Endothelial cell of hepatic sinusoid (primary cell): ENCODE measurements around the gene CD99L2.
"Not testable (repeated sequence)": the region's sequence is repeated elsewhere in the genome, so short reads cannot be mapped to it uniquely, and the experiment has no call there.

Experiments used
- in situ Hi-C: cut with HindIII; loops from 2 replicates; pipeline ENCODE4 v1.10.0; 2017; ENCODE audit warnings: low sequenced_read_pairs

CD99L2 gene

DNA sequence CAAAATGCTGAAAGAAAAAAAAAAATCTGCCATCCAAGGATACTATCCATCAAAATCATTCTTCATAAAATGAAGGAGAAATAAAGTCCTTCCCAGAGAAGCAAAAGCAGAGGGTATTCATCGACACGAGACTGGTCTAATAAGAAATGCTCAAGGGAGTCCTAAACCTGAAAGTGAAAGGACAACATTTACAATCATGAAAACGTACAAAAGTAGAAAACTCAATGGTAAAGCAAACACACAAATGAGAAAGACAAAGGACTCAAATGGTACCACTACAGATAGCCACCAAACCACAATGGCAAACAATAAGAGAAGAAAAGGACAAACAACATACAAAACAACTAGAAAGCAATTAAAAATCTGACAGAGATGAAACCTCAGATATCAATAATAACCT lies 41.0 kb downstream of the CD99L2 start:
- in situ Hi-C loops: no loop called here

DNA sequence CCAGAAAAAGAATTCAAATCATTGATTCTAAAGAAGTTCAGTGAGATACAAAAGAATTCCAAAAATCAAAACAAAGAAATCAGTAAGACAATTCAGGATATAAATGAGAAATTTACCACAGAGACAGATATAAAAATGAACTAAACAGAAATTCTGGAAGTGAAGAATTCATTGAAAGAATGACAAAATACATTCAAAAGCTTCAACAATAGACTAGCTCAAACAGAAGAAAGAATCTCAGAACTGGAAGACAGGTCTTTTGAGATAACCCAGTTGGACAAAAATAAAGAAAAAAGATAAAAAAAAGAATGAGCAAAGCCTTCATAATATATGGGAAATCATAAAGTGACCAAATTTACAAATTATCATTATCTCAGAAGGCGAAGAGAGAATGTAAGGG lies 41.7 kb downstream of the CD99L2 start:
- in situ Hi-C loops: no loop called here

DNA sequence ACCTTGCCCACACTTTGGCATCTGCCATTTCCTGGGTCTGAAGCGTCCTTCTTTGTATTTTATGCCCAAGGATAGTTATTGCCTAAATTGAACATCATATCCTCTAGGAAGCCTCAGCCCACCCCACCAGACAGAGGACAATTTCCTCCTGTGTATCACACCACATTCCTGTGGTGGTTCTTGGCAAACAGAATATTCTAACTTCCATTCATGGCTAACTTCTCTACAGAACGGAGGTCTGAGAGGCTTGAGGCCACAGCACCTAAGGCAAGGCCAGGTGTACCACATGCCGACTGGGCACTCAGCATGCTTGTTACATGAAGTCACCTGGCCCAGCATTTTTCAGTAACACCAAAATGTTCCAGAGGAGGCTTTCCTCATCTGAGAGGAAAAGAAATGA lies 42.4 kb downstream of the CD99L2 start:
- in situ Hi-C loops: no loop called here

DNA sequence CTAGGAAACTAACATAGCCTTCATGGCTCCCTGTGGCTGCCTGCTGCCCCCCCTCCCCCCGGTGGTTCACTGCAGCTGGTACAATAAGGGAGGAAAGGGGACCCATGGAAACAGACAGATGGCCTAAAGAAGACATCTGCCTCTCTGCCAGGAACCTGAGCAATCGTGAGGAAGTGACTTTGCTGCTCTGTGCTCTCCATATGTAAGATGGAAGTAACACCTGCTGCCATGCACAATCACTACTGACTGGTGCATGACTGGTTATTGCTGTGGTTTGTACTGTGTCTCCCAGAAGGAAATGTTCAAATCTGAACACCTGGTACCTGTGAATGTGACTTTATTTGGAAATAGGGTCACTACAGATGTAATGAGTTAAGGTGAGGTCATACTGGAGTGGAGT lies 43.6 kb downstream of the CD99L2 start:
- in situ Hi-C loops: no loop called here

DNA sequence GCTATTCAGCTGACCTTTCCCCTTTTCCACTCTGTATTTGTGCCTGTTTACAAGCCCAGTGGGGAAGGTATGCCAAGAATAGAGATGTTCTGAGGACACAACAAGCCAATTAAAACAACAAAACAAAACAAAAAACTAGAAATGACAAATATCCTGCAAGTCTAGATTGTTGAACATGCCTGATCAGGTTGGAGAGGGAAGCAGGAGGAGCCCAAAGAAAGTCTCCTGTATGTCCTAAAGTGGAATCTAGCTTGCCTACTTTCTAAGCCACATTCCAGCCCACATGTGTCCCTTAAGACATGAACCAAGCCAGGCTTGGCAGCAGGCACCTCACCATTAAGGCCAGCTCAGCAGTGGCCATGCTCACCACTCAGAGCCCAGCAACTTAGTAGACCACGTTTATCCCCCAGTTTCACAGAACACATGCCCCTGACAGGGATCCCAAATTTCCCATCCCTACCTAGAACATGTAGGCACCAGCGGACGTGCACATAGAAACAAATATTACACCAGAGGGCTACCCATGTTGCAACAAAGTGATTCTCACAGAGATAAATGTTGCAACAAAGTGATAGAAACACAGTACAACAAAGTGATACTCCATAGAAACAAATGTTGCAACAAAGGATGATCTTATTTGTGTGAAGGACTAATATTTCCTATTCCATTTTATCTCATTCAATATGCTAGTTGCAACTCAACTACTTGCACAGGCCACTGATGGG lies 48.3 kb downstream of the CD99L2 start:
- in situ Hi-C loops: no loop called here

DNA sequence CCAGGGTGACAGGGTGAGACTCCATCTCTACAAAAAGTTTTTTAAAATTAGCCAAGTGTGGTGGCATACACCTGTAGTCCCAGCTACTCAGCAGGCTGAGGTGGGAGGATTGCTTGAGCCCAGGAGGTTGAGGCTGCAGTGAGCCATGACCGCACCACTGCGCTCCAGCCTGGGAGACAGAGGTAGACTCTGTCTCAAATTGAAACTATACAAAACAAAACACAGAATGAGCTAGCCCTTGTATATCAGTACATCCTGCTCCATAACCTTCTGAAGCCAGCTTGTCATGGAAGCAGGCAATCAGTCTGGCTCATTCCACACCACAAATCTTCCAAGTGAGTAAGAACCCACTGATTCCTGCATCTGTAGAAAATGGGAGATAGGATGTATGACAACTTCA lies 49.0 kb downstream of the CD99L2 start:
- in situ Hi-C loops: no loop called here

DNA sequence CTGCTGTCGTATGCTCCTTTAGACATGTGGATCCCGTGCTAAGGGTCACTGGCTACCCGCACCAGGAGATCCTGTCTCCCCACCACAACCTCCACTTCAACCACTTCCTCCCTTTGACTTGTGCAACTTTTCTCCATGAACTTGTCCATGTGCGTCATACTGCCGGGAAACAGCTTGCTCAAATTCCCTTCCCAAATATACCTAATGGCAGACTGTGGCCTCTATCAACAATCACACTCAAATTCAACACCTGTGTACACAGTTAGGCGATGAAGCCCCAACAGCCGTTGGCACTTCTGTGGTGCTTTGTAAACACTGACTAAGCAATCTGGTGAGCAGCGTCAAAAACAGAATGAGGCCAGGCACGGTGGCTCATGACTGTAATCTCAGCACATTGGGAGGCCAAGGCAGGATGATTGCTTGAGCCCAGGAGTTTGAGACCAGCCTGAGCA lies 49.5 kb downstream of the CD99L2 start:
- in situ Hi-C loops: no loop called here

DNA sequence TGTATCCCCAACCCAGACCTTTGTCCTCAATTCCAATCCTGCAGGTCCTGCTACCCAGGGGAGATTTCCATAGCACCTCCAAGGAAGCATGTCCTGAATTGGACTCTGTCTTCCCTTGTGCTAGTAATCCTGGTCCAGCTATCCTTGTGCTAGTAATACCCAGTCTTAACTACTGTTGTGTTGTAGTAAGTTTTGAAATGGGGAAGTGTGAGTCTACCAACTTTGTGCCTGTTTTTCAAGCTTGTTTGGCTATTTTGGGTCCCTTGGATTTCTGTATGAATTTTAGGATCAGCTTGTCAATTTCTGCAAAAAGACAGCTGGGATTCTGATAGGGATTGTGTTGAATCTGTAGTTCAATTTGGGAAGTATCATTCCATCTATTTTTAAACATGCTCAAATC lies 51.4 kb downstream of the CD99L2 start:
- in situ Hi-C loops: no loop called here

DNA sequence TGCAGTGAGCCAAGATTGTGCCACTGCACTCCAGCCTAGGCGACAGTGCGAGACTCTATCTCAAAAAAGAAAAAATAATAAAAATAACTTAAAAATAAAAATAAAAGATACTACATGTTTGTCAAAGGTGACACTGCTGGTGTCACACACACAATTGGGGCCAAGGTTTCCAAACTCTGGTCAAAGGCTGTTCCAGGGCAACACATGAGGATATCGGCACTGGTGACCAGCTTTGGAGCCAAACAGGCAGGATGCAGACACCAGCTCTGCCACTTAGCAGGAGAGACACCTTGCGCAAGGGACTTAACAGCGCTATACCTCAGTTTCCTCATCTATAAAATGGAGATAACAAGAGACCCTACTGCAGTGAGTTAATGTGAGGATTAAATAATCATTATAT lies 52.3 kb downstream of the CD99L2 start:
- in situ Hi-C loops: no loop called here

DNA sequence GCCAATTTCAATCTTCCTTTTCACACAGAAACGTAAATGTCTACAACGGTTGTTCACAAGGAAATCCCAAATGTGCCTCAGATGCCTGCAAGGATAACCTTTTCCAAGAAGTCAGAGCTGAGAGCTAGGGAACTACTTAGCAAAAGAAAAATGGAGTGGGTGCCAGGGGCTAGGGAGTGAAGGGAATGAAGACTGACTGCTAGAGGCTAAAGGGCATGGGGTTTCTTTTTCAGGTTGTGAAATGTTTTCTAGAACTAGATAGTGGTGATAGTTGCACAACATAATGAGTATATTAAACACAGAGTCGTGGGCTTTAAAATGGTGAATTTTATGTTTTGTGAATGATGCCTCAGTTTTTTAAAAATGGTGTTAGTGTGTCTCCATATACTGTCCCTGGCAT lies 53.4 kb downstream of the CD99L2 start:
- in situ Hi-C loops: no loop called here

DNA sequence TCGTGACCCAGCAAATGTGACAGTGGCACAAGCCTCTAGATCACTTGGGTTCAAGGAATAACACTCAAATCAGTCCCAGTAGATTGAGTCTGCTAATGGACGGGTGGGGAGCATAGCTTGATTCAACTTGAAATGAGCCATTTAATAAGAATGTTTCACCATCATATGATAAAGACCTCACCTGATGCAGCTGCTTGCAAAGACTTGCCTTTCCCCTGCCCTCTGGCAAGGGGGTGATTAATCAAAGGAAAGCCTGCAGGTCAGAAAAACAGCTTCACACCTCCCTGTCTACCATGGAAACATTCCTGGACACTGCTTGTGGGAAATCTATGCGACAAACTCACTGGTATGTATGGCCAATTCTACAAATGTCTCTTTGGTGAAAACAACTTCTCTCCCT lies 54.5 kb downstream of the CD99L2 start:
- in situ Hi-C loops: no loop called here

DNA sequence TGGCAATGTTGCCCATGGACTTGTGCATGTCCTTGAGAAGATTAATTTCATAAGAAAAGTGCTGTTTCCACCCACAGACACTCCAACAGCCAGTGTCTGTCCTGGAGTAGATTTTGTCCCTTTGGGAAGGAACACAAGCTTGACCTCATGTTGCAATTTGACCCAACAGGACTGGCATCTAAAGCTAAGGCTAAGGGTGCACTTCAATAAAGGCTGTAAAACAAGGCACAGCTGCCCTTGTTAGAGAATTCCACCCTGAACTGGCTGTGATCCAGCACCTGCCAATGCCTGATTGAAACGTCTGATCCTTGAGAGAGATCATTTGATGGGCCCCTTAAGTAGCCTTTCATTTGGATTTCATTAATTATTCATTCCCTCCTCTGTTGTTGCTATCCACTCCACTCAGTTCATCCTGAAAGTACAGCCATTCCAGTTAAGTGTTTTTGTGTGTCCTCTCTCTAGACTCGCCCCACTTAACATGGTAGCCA lies 56.2 kb downstream of the CD99L2 start:
- in situ Hi-C loops: no loop called here

DNA sequence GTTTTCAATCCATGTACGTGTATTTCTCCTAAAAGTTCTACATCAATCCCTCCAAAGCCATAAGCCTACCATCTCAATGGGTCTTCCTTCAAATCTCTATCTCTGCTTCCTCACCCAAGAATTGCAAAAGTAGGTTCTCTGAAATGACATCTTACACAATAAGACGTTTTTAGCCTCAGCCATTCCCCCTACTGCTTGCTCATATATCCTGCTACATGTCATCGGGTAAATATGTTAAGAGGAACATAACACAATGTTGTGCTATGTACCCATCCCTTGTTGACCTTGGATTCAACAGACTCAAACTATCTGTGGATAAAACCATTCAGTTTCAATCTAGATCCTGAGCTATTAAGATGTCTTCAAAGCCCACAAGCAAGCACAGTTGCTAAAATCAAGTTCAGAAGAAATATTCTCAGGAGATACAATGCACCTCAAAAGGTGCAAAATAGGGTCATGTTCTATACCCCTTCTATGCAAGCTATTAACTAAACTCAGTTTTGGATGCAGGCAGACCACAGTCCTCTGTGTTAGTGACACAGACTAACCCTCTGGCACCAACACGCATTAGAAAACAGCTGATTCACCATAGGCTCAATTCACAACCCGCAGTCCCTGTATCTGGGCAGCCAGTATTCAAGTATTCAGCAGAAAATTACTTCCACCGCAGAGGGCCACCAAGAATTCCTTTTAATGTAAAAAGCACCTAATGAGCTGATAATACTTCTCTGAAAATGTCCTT lies 56.8 kb downstream of the CD99L2 start:
- in situ Hi-C loops: no loop called here

DNA sequence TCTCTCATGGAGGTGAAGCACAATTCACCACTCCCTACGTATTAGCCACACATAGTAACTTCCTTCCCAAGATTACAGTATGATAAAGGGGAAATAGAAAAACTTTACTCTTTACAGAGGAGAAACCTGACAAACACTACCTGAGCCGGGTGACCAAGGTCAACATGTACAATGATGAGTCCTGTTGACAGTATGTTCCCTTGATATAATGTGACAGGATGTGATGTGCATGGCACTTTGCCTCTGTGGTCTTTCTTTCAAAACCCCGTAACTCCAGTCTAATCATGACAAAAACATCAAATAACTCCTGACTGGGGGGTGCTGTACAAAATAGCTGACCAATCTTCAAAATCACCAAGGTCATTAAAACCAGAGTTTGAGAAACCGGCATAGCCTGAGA lies 60.6 kb downstream of the CD99L2 start:
- in situ Hi-C loops: loop anchor here (10.0 kb wide), 1 partner anchor 147 kb away; the partner anchor contains the start of gene HMGB3

DNA sequence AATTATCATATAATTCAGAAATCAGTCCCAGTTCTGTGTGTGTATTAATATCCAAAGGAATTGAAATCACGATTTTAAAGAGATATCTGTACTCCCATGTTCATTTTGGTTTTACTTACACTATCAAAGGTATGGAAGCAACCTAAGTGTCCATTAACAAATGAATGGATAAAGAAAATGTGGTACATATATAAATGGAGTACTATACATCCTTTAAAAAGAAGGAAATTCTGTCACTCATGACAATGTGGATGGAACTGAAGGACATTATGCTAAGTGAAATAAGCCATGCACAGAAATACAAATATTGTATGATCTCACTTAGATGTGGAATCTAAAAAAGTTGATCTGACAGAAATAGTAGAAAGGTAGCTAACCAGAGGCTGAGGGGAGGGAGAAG lies 63.8 kb downstream of the CD99L2 start:
- in situ Hi-C loops: loop anchor here (10.0 kb wide), 1 partner anchor 150 kb away; the partner anchor contains the start of gene HMGB3

DNA sequence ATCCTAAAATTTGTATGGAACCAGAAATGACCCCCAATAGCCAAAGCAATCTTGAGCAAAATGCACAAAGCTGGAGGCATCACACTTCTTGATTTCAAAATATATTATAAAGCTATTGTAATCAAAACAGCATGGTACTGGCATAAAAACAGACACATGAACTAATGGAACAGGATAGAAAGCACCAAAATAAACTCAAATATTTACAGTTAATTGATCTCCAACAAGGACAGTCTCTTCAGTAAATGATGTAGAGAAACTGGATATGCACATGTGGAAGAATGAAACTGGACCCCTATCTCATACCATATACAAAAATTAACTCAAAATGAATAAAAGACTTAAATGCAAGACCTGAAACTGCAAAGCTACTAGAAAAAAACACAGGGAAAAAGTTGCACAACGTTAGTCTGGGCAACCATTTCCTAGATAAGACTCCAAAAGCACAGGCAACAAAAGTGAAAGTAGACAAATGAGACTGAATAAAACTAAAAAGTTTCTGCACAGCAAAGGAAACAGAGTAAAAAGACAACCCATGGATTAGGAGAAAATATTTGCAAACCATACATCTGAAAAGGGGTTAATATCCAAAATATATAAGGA lies 64.9 kb downstream of the CD99L2 start:
- in situ Hi-C loops: loop anchor here (10.0 kb wide), 1 partner anchor 151 kb away; the partner anchor contains the start of gene HMGB3

DNA sequence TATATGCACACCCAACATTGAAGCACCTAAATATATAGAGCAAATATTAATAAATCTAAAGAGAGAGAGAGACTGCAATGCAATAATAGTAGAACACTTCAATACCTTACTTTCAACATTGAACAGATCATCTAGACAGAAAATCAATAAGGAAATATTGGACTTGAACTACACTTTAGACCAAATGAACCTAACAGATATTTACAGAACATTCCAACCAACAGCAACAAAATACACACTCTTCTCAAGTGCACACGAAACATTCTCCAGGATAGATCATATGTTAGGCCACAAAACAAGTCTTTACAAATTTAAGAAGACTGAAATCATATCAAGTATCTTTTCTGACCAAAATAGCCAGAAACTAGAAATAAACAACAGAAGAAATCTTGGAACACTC lies 66.6 kb downstream of the CD99L2 start:
- in situ Hi-C loops: loop anchor here (10.0 kb wide), 1 partner anchor 153 kb away; the partner anchor contains the start of gene HMGB3

DNA sequence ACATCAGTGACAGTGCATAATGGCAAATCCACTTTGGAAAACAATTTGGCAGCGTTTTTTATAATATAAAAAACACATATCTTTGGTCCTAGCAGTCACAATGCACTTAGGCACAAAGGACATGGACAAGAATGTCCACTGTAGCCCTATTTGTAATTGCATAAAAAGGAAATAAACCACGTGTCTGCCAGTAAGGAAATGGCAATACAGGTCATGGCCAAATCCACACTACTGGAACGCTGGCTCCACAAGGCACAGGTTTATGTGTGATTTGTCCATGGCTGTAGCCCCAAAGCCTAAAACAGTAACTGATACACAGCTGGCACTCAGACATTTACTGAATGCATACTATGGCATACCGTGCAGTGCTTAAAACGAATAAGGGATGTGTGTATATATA lies 69.7 kb downstream of the CD99L2 start:
- in situ Hi-C loops: no loop called here

DNA sequence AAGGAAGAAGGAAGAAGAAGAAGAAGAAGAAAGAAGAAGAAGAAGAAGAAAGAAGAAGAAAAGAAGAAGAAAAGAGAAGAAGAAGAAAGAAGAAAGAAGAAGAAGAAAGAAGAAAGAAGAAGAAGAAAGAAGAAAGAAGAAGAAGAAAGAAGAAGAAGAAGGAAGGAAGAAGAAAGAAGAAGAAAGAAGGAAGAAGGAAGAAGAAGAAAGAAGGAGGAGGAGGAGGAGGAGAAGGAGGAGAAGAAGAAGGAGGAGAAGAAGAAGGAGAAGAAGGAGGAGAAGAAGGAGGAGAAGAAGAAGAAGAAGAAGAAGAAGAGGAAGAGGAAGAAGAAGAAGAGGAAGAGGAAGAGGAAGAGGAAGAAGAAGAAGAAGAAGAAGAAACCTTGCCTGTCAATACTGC lies 74.1 kb downstream of the CD99L2 start:
- in situ Hi-C loops: not testable (repeated sequence)

DNA sequence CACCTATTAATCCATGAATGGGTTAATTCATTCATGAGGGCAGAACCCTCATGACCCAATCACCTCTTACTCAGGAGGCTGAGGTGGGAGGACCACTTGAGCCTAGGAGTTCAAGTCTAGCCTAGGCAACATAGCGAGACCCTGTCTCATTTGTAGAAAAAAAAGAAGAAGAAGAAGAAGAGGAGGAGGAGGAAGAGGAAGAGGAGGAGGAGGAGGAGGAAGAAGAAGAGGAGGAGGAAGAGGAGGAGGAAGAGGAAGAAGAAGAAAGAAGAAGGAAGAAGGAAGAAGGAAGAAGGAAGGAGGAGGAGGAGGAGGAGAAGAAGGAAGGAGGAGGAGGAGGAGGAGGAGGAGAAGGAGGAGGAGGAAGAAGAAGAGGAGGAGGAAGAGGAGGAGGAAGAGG lies 74.6 kb downstream of the CD99L2 start:
- in situ Hi-C loops: not testable (repeated sequence)

DNA sequence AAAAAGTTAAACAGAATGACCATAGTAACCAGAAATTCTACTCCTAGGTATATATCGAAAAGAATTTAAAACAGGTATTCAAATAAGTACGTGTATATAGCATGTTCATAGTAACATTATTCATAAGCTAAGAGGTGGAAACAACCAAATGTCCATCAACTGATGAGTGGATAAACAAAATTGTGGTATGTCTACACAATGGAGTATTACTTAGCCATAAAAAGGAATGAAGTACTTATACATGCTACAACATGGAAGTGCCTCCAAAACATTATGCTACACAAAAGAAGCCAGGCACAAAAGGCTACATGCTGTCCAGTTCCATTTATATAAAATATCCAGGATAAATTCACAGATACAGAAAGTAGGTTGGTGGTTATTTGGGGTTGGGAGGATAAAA lies 76.5 kb downstream of the CD99L2 start:
- in situ Hi-C loops: no loop called here

DNA sequence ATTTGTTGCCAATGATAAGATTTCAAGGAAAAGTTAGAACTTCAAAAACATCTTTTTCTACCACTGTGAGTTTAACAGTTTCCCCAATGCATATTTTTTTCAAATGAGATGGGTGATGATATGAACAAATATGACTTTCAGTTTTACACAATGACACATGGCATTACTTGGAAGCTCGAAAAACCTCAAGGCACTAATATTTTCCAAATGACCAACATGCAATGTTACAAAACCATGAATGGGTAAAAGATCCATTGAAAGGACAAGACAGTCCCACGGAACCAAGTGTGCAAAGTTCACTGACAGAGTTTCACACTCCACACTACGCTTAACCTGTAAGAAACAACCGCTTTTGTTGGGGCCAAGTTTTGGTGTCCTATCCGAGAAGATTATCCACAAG lies 84.5 kb downstream of the CD99L2 start:
- in situ Hi-C loops: no loop called here
